H1 (cell line): Measurements from ENCODE around the gene RNPEPL1. TPM values are rescaled to one million over a fixed set of nuclear protein-coding genes. Genes with fewer than 3 reads are reported as not detected.

Experiments used
- CTCF ChIA-PET: fragments of 300-600 bp; sonication (Branson Sonifier 250); formaldehyde crosslinking; loops from one replicate; lab custom pipeline; 2021; ENCODE audit not compliant: partially characterized antibody; lab: Charles Lee
- POLR2A ChIA-PET: fragments of 300-600 bp; sonication (Branson Sonifier 250); formaldehyde crosslinking; loops from one replicate; lab custom pipeline; 2021; ENCODE audit warnings: inconsistent platforms; ENCODE audit not compliant: partially characterized antibody; lab: Charles Lee
- DNase-seq, 2 experiments: peaks; one replicate each; pipeline versions ENCODE4 v3.0.0 to v3.0.0-alpha.2; 2010 to 2022; ENCODE audit warnings: low spot score in 2 of 2, low read depth in 1 of 2, mixed read lengths in 1 of 2
- FAIRE-seq: peaks from 2 replicates; lab custom pipeline; 2011; peaks lifted over from hg19 to GRCh38; lab: Jason Lieb, UNC
- H2AFZ ChIP-seq: 2 replicates; pipeline ENCODE4 v1.8.1; 2012; ENCODE audit warnings: low read length, inconsistent platforms
- H2AK5ac ChIP-seq: 2 replicates; pipeline ENCODE4 v1.6.1; 2013; ENCODE audit warnings: low read depth, low read length
- H2BK120ac ChIP-seq: replicated peaks from 2 replicates; pipeline ENCODE3; 2013; ENCODE audit warnings: low read depth, low read length, inconsistent platforms
- H2BK12ac ChIP-seq: 2 replicates; pipeline ENCODE4 v1.6.1; 2013; ENCODE audit warnings: low read depth, low read length
- H2BK15ac ChIP-seq: 2 replicates; pipeline ENCODE4 v1.6.1; 2013; ENCODE audit warnings: low read length
- H2BK20ac ChIP-seq: 2 replicates; pipeline ENCODE4 v1.6.1; 2013; ENCODE audit warnings: low read length
- H2BK5ac ChIP-seq: 2 replicates; pipeline ENCODE4 v1.6.1; 2013; ENCODE audit warnings: low read depth, low read length
- H3K14ac ChIP-seq: 2 replicates; pipeline ENCODE4 v1.6.1; 2013; ENCODE audit warnings: inconsistent platforms; ENCODE audit not compliant: insufficient read length
- H3K18ac ChIP-seq: 2 replicates; pipeline ENCODE4 v1.6.1; 2013; ENCODE audit warnings: low read length; ENCODE audit errors: extremely low read depth
- H3K23ac ChIP-seq: 2 replicates; pipeline ENCODE4 v1.6.1; 2013; ENCODE audit warnings: inconsistent platforms; ENCODE audit not compliant: insufficient read length
- H3K23me2 ChIP-seq: 2 replicates; pipeline ENCODE4 v1.6.1; 2013; ENCODE audit warnings: low read depth, low read length
- H3K27ac ChIP-seq: 2 replicates; pipeline ENCODE4 v1.6.1; 2011; ENCODE audit warnings: low read depth, low read length, inconsistent platforms
- H3K27me3 ChIP-seq, 4 experiments: replicated peaks in 1 of 4; 1 replicate in 1 of 4; 2 replicates in 3 of 4; pipeline versions ENCODE4 v1.6.1 to v1.8.1; 2011 to 2013; ENCODE audit warnings: low read length in 3 of 4, mild to moderate bottlenecking in 3 of 4, inconsistent platforms in 2 of 4, mixed read lengths in 2 of 4, moderate library complexity in 1 of 4; ENCODE audit not compliant: control insufficient read depth in 3 of 4, insufficient read depth in 3 of 4; ENCODE audit errors: extremely low read depth in 1 of 4
- H3K36me3 ChIP-seq, 4 experiments: 2 replicates each; pipeline versions ENCODE4 v1.6.1 to v1.8.1; 2011 to 2013; ENCODE audit warnings: mild to moderate bottlenecking in 4 of 4, low read length in 3 of 4, moderate library complexity in 2 of 4, control low read depth in 1 of 4, inconsistent platforms in 1 of 4; ENCODE audit not compliant: insufficient read depth in 4 of 4, control insufficient read depth in 2 of 4
- H3K4ac ChIP-seq: replicated peaks from 2 replicates; pipeline ENCODE3; 2013; ENCODE audit warnings: low read length, low read depth, mixed read lengths, inconsistent platforms; ENCODE audit not compliant: insufficient read length
- H3K4me1 ChIP-seq, 4 experiments: replicated peaks in 1 of 4; 1 replicate in 1 of 4; 2 replicates in 3 of 4; pipeline versions ENCODE4 v1.6.1 to v1.8.1; 2011 to 2013; ENCODE audit warnings: low read length in 3 of 4, inconsistent platforms in 2 of 4, mixed read lengths in 1 of 4; ENCODE audit not compliant: insufficient read depth in 4 of 4, control insufficient read depth in 3 of 4
- H3K4me2 ChIP-seq, 2 experiments: 2 replicates each; pipeline versions ENCODE4 v1.6.1 to v1.8.1; 2011 to 2013; ENCODE audit warnings: low read depth in 2 of 2, low read length in 2 of 2, control low read depth in 1 of 2, inconsistent platforms in 1 of 2, mild to moderate bottlenecking in 1 of 2; ENCODE audit not compliant: insufficient read depth in 1 of 2
- H3K4me3 ChIP-seq, 4 experiments: fragments of 200-600, 300-600 bp in 1 of 4; sonication (generic), shearing (Covaris generic), sonication (Bioruptor Twin) in 1 of 4; 2 replicates each; pipeline versions ENCODE4 v1.5.1 to v1.8.1; 2011 to 2016; ENCODE audit warnings: low read length in 4 of 4, low read depth in 3 of 4, control low read depth in 2 of 4, inconsistent platforms in 2 of 4, mild to moderate bottlenecking in 2 of 4, mixed read lengths in 1 of 4, moderate library complexity in 1 of 4; ENCODE audit not compliant: insufficient read depth in 2 of 4; ENCODE audit errors: extremely low read depth in 1 of 4
- H3K56ac ChIP-seq: replicated peaks from 2 replicates; pipeline ENCODE3; 2013; ENCODE audit warnings: low read depth, mild to moderate bottlenecking, mixed read lengths, low read length, inconsistent platforms; ENCODE audit not compliant: insufficient read length
- H3K79me1 ChIP-seq: 2 replicates; pipeline ENCODE4 v1.6.1; 2013; ENCODE audit warnings: low read depth, low read length, control low read depth
- H3K79me2 ChIP-seq, 2 experiments: 2 replicates each; pipeline versions ENCODE4 v1.6.1 to v1.8.1; 2012 to 2013; ENCODE audit warnings: low read length in 2 of 2, mild to moderate bottlenecking in 2 of 2, inconsistent platforms in 1 of 2; ENCODE audit not compliant: insufficient read depth in 2 of 2, control insufficient read depth in 1 of 2
- H3K9ac ChIP-seq, 4 experiments: replicated peaks in 1 of 4; 1 replicate in 1 of 4; 2 replicates in 3 of 4; pipeline versions ENCODE4 v1.6.1 to v1.8.1; 2011 to 2013; ENCODE audit warnings: low read depth in 3 of 4, low read length in 3 of 4, control low read depth in 2 of 4, mild to moderate bottlenecking in 2 of 4, moderate library complexity in 2 of 4, inconsistent platforms in 1 of 4; ENCODE audit errors: extremely low read depth in 1 of 4
- H3K9me3 ChIP-seq, 2 experiments: 2 replicates each; pipeline versions ENCODE4 v1.6.1 to v1.8.1; 2012 to 2013; ENCODE audit warnings: mild to moderate bottlenecking in 2 of 2, moderate library complexity in 2 of 2, control low read depth in 1 of 2, inconsistent platforms in 1 of 2, low read depth in 1 of 2, low read length in 1 of 2, mixed read lengths in 1 of 2; ENCODE audit not compliant: insufficient read depth in 2 of 2
- H4K20me1 ChIP-seq, 2 experiments: replicated peaks in 1 of 2; 2 replicates each; pipeline versions ENCODE3 to v1.8.1; 2011 to 2013; ENCODE audit warnings: inconsistent platforms in 2 of 2, low read length in 2 of 2, mild to moderate bottlenecking in 1 of 2; ENCODE audit not compliant: insufficient read depth in 2 of 2, control insufficient read depth in 1 of 2
- H4K5ac ChIP-seq: 2 replicates; pipeline ENCODE4 v1.6.1; 2013; ENCODE audit warnings: low read length, low read depth, mixed read lengths, inconsistent platforms; ENCODE audit not compliant: insufficient read length
- H4K8ac ChIP-seq: 2 replicates; pipeline ENCODE4 v1.8.0; 2013; ENCODE audit warnings: mild to moderate bottlenecking, moderate library complexity, low read length, inconsistent platforms; ENCODE audit not compliant: insufficient read depth; ENCODE audit errors: extremely low read depth
- H4K91ac ChIP-seq: replicated peaks from 2 replicates; pipeline ENCODE3; 2013; ENCODE audit warnings: low read length, mixed read lengths, inconsistent platforms; ENCODE audit not compliant: insufficient read length
- ATF2 ChIP-seq: IDR thresholded peaks from 2 replicates; pipeline ENCODE4 v1.6.1; 2012; ENCODE audit warnings: low read length, inconsistent platforms
- CHD1 ChIP-seq: IDR thresholded peaks from 2 replicates; pipeline ENCODE4 v1.6.1; 2012; ENCODE audit warnings: low read depth, low read length, improper control_type of control experiment
- CHD2 ChIP-seq: IDR thresholded peaks from 2 replicates; pipeline ENCODE4 v1.6.1; 2012; ENCODE audit warnings: low read length, improper control_type of control experiment
- KDM1A ChIP-seq: fragments of 200-600, 300-600 bp; sonication (generic); IDR thresholded peaks from 2 replicates; pipeline ENCODE4 v1.7.1; 2016; ENCODE audit warnings: mild to moderate bottlenecking, low read length, borderline replicate concordance
- MAX ChIP-seq: IDR thresholded peaks from 2 replicates; pipeline ENCODE4 v1.6.1; 2012; ENCODE audit warnings: inconsistent platforms
- PHF8 ChIP-seq: fragments of 200-600 bp; sonication (generic); conservative IDR thresholded peaks from 2 replicates; pipeline ENCODE4 v1.7.1; 2012; ENCODE audit warnings: low read depth, mild to moderate bottlenecking, inconsistent platforms, low read length, moderate library complexity
- POLR2AphosphoS5 ChIP-seq: IDR thresholded peaks from 2 replicates; pipeline ENCODE4 v1.6.1; 2011; ENCODE audit warnings: low read depth, low read length
- SRF ChIP-seq: IDR thresholded peaks from 2 replicates; pipeline ENCODE4 v1.6.1; 2011; ENCODE audit warnings: mild to moderate bottlenecking, low read depth, low read length, moderate library complexity
- WGBS, 2 experiments: shearing (Covaris generic) in 1 of 2; methylation state at CpG; one replicate each; pipeline versions ENCODE4 v1.1.6 to v1.1.7; 2013 to 2015; ENCODE audit warnings: low lambda C conversion rate in 2 of 2, mixed read lengths in 2 of 2, inconsistent platforms in 1 of 2, low coverage in 1 of 2, missing lambda C conversion rate in 1 of 2; ENCODE audit not compliant: insufficient replicate concordance in 2 of 2, insufficient coverage in 1 of 2, insufficient read length in 1 of 2; ENCODE audit errors: extremely low coverage in 1 of 2, missing lambda C conversion rate in 1 of 2; 5-methylcytosine and 5-hydroxymethylcytosine counted together
- polyA plus RNA-seq, 7 experiments: library from polyadenylated mRNA; depleted of rRNA in 3 of 7; stranded (reverse) in 5 of 7; unstranded in 2 of 7; fragments of >200 nt in 5 of 7; fragments of 200-250 nt in 2 of 7; gene quantifications; 1 replicate in 5 of 7; 2 replicates in 1 of 7; 4 replicates in 1 of 7; pipeline versions ENCODE4 v1.2.1 to v1.2.3, GENCODE V29; 2011 to 2013; ENCODE audit warnings: missing spikeins in 2 of 7, mixed read lengths in 2 of 7
- total RNA-seq: library from RNA; stranded (reverse); fragmentation: NEBNext Ultra II Directional; extraction: Animal tissue kit (Norgen Biotek cat#: 25700); gene quantifications from 2 replicates; pipeline ENCODE4 v1.2.1, GENCODE V29; 2021

Gene RNPEPL1
- total and polyA plus RNA-seq, 2 of the 8 experiments (the other 6 are each of a cell fraction or from before 2014, with no cell fraction given) = 9.0 to 11.3 TPM

GRCh38 chr2:240593026-240593702, 24.9 kb downstream of the RNPEPL1 start:
- Histone ChIP-seq H2BK5ac (no peak overlapping the region), H2BK120ac (no peak overlapping the region), H3K4ac (no peak overlapping the region), H3K36me3 (peaks cover 0 to 13% (median 11%) of the 10 kb centered on the region in 4 experiments; a peak in 5 of 8 replicates), H3K23me2 (no peaks in the 10 kb centered on the region), H3K27me3 (no peaks in the 10 kb centered on the region), H3K4me2 (no peak overlapping the region), H4K91ac (no peak overlapping the region), H3K79me1 (peaks cover 13% of the 10 kb centered on the region), H2AK5ac (no peak overlapping the region), H4K5ac (no peak overlapping the region), H4K8ac (no peak overlapping the region), H2BK15ac (no peak overlapping the region), H3K14ac (no peak overlapping the region), H3K56ac (no peak overlapping the region), H3K27ac (no peak overlapping the region), H3K23ac (no peak overlapping the region), H2AFZ (no peak overlapping the region), H3K4me1 (no peaks in the 10 kb centered on the region; a peak in 1 of 7 replicates), H3K79me2 (peaks cover 0 to 19% of the 10 kb centered on the region in 2 experiments; a peak in 2 of 4 replicates), H3K9ac (no peak overlapping the region), H4K20me1 (peaks cover 3 to 24% of the 10 kb centered on the region in 2 experiments), H2BK20ac (no peak overlapping the region), H3K18ac (no peak overlapping the region), H3K4me3 (no peak overlapping the region), H3K9me3 (no peaks in the 10 kb centered on the region), H2BK12ac (no peak overlapping the region)
- POLR2A ChIA-PET = interaction anchor here (2.1 kb wide), 1 partner anchor 8 kb away, joined by 13 read pairs; the partner anchor contains the start of gene CAPN10
- DNase-seq = no peak
- no peak for FAIRE-seq
- 92% methylated on average over 18 of the region's 20 CpGs; no CpG with 5 or more reads in 1 of the 2 experiments for WGBS, 2 experiments
- CTCF ChIA-PET = interaction anchor here (0.6 to 3.5 kb wide), 6 partner anchors 8 to 27 kb away, joined by 3 to 17 read pairs (median 4); no protein-coding TSS in a partner anchor
- no peak for TF ChIP-seq CHD2
- no peak for TF ChIP-seq KDM1A
- TF ChIP-seq PHF8 = no peak
- TF ChIP-seq MAX = no peak
- no peak for TF ChIP-seq CHD1
- no peak for TF ChIP-seq ATF2
- TF ChIP-seq SRF = no peak
- TF ChIP-seq POLR2AphosphoS5 = no peak
